HG02943 (cell line): ENCODE results near the gene ARL13A.
"Not testable (repeated sequence)": the region's sequence is repeated elsewhere in the genome, so short reads cannot be mapped to it uniquely, and the experiment has no call there.

Experiments used
- ATAC-seq: cut with Tn5 transposase; IDR thresholded peaks from one replicate; pipeline ENCODE4 v1.9.1; 2021; ENCODE audit warnings: mild to moderate bottlenecking, low read depth, moderate library complexity; ENCODE audit not compliant: unreplicated experiment

Gene ARL13A

DNA sequence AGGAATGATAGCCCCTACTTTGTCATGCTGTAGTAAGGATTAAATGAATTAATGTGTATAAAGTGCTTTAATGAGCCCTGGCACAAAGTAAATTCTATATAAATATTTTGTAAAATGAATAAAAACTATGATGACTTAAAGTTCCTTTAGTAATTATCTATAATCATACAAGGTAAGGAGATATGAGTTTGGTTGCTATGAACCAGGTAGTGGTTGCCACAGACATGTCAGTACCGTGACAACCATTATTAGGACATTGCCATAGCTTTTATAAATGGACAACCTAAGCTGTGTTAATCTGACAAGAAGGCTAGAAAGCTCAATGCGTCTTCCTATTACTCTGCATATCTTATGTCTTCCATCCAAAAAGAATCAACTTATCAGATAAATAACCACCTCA is at the start of gene ARL13A:
Gene ARL13A, plus strand, starts transcription at position 301 of the 400 bp plus-strand sequence. CDS start 3,982 bp downstream, outside the sequence.
- no peak for ATAC-seq

DNA sequence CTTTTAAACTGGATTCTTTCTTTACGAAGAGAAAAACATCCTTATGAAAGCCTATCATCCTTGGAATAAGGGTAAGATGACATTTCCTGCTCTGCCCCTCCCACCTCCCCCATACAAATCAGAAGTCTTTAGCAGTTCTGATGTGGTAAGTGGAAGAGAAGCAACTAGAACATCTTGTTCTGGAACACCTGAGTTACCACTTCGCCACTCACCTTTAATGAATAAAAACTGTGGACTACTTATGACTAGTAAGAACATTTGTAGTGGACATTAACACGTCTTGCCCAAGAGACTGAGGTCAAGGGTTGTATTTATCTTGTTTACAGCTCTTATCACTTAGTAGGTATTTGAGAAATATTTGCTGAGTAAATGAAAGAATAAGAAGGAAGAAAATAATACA is 45.1 kb upstream of the ARL13A start:
- ATAC-seq = no peak

DNA sequence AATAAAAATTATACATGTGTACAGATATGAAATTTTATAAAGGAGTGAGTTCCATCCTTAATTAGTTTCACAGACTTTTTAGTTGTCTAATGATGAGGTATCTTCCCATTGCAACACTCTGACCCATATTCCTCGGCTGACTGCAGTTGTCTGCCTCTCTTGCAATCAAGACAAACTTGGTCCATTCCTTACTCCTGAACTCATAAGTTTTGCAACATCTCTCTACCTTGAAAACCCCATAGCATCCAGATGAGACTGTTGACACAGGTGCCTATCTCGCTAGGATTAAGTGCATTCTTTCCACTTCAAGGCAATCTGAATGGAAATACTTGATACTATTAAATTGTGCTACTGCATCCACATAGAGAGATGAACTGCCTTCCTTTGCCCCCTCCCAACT is 43.1 kb upstream of the ARL13A start:
- ATAC-seq = no peak

DNA sequence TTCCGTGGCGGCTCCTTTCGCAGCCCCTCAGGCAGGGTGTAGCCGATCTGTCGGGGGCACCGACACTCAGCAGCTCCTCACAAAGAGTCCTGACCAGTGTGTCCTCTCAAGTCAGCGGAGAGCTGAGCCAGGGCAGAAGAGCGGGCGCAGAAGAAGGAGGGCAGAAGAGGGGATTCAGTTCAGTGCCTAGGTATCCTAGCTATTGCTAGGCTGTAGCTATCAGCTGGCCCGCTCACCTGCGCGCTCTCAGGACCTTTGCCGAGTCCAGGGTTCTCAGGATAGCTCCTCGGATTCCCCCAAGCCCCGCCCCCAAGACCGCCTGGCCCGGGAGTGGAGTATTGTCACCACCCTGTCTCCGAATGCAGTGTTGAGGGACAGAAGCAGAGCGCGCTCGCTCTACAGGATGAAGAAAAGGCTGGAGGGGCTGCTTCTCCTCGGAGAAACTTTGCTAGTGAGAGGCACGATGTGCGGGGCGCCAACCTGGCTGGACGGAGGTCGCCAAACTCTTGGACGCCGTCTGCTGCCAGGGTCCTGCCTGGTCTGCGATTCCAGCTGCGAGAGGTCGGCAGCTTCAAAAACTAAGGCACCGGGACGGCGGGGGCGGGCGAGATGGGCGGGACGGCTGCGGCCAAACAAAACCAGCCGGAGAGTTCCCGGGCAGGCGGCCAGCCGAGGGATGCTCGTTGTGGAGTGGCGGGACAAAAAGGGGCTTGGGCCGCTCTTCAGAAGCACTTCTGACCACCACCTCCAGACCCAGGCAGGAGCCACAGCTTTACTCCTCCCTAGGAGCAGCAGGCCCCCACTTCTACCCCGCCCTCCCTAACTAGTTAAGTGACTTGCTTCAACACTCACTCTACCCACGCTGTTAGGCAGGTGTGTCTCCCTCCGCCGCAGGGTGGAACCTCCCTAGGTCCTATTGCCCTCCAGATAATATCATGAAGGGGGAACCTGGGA is 40.6 kb upstream of the ARL13A start, which contains the start of gene XKRX:
Gene XKRX, minus strand, starts transcription at position 258 of the 954 bp plus-strand sequence. CDS start 613 bp downstream, outside the sequence.
- no peak for ATAC-seq

DNA sequence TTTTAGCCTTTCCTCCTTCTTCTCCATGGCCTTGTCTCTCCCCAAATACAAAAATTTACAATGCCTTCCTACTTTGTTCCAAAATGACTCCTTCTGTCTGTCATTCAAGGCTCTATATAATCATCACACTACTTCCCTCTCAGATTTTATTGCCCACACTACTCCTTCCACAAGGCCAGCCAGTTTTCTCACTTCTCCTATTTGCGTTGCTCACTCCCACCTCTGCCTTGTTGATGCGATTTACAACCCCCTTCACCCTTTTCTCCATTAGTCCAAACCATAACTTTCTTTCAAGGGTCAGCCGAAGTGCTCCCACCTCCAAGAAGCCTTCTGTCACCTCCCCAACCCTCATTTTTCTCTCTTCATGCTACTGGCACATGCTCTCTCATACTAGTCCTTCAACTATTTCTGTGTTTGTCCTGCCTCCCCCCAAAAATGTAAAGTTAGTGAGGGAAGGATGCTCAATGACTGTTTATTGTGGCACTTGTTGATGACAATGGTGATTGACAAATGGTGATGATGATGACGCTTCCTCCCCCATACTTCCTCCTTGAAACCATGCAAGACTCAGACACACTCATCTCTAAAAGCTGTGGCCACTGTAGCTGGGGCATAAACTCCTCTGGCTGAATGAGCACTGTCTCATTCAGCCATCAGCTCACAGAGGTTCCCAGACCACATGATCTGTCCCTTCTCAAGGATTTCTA is 38.1 kb upstream of the ARL13A start:
- ATAC-seq = peak; percentile 51

DNA sequence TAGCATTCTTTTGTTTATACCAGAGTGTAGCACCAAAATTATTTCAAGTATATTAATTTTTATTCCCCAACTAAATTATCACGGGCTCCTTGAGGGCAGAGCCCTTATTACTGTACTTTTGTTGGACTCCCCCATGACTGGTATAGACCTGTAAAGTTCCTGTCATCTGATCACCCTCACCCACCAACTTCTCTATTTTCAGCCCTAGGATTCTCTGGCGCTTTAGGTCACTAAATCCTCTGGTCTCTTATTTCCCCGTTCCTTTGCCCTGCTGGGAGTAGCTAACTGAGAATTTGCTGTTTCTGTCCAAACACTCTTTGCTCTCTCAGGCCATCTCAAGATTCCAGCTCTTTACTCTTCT is 37.6 kb upstream of the ARL13A start:
- no peak for ATAC-seq

DNA sequence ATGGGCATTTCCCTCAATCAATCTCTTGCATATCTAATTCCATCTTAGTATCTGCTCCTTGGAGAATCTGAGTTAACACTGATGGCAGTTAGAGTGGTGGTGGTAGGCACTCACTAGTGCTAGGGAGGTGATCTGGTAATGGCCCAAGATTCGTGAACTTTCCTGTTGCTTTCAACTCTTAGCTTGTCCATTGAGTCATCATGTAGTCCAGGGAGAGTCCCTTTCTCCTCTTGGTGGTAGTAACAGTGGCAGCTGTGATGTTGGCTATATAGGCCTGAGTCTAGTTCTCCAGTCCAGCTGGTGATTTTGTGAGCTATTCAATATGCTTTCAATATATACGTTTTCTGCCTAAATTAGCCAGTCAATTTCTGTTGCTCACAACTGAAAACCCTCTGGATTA is 33.7 kb upstream of the ARL13A start:
- no peak for ATAC-seq

DNA sequence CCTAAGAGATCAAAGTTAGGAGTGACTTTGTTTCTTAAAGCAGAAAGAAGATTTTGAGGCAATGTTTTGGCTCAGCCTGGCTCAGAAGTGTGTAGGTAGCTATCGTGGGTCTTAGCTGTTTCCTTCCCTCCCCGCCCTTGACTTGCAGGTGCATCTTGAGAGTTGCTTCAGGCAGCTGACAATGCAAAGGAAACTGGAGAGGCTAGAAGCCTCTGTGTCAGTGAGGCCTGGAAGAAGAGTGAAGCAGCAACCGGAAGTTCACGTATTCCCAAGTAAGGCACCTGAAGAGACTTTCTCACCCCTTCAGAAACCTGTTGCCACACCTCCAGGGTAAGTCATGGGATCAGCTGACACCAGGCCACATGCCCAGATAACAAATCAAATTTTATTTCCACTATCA is 30.2 kb upstream of the ARL13A start:
- ATAC-seq = no peak

DNA sequence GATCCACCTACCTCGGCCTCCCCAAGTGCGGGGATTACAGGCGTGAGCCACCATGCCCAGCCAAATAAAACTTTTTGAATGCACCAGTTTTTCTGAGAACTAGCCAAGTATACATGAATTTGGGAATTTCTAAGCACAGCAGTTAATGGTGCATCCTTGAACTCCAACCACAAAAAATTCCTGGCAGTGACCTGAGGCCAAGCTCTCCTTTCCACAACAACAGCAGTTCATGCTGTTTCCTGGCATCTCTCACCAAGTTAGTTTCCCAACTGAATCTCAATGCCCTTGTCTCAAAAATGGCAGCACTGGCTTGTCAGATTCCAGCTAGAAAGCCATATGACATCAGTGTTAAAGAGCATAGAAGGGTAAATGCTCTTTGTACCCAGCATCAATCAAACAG is 24.9 kb upstream of the ARL13A start:
- ATAC-seq = no peak

DNA sequence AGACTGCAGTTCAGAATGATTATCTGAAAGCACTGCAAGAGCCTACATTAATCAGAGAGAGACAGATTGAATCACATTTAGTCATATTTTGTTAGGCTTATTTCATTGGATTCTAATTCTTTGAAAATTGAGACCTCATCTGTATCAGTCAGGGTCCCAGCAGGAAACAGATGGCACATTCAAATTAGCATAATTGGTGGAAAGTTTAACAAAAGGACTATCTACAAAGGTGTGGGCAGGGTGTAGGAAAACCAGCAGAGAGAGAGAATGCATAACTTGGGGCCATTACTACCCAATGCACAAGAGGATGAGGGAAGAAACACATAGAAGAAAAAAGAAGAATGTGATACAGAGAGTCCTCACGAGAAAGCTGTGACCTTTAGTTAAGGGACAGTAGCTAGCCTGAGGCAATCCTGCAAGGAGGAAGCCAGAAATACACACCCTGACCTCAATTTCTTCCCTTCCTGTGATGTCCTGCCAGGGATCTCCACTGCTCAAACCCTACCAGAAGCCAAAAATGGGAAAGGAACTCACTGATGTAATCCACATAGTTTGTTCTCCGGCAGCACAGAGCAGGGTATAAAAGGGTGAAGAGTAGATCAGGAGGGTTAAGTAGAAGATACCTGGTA is 23.1 kb upstream of the ARL13A start:
- no peak for ATAC-seq

DNA sequence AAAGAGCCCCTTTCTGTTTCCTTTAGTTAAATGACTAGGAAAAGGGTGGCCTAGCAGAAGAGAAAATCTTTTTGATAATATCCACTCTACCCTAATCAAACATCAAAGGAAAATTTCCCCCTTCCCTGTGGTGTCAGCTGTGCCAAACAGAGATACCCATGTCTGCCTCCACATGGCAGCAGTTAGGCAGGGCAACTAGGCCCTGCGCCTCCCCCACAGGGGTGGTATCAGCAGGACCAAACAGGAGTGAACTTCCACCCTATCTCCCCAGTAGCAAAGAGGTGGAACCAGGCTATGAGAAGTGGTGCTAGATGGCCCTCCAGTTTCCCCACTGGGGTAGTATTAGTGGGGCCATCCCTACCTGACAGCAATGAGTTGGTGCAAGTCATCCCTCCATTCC is 21.0 kb upstream of the ARL13A start:
- no peak for ATAC-seq

DNA sequence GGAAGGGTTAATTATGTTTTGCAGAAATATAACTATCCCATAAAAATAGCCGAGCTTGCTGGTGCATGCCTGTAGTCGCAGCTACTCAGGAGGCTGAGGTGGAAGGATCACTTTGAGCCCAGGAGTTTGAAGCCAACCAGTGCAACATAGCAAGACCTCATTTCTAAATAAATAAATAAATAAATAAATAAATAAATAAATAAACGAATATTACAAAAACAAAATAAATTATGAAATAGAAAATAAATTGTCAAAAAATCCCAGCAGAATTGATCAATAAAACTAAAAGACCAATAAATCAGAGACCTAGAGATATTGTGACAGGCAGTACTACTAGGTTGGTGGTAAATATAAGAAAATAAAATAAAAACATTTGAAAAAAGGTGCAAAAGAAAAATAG is 6.7 kb upstream of the ARL13A start:
- no peak for ATAC-seq

DNA sequence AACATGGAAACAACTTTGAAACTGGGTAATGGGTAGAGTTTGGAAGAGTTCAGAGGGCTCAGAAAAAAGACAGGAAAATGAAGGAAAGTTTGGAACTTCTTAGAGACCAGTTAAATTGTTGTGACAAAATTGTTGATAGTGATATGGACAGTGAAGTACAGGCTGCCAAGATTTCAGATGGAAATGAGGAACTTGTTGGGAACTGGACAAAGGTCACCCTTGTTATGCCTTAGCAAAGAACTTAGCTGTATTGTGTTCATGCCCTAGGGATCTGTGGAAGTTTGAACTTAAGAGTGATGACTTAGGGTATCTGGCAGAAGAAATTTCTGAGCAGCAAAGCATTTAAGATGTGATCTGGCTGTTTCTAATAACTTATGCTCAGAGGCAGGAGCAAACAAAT is 5.1 kb upstream of the ARL13A start:
- no peak for ATAC-seq

DNA sequence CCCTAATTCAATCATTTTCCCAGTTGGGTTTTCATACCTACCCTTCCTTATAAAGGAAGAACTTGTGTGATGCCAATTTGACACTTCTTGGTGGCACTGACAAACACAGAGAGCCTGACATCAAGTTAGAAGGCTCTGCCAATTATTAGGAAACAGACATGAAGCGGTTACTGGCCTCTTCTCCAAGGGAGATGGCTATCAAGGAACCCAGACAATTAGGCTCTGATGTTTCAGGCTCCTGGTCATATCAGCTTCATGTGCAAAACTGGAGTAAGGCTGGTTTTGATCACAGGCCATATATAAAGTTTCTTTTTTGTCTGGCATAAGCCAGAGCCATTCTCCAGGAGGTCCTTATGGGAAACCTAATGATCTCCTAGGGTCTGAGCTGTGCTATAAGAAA is 428 bp downstream of the ARL13A start:
- ATAC-seq = no peak

DNA sequence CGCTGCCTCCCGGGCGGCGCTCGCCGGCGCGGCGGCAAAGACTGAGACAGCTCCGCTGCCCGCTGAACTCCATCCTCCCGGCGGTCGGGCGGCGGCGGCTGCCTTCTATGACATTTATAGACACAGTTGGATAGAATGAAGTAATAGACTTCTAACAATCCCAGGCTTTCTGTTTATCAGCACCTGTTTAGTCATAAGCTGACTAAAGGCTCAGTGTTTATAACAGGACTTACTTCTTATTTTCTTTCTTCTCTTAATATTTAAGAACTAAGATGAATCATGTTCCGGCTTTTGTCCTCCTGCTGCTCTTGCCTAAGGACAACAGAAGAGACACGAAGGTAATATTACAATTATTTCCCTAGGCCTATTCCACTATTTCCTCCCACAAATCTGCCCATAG is 3.9 kb downstream of the ARL13A start:
- no peak for ATAC-seq

DNA sequence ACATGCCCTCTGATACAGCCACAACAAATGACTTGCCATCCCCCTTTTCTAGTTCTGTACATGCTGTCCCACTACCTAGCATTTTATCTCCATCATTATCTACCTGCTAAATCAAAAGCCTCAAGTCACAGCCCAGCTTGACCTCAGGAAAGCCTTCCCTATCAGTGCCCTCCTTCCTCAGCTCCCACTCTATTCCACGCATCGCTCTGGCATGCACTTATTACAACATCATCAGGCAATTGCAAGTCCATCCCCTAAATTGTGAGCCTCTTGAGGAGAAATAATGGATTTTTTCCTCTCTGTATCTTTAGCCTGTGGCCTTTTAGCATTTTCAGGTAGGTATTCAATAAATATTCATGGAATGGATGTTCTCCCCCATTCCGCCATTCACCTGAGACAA is 5.7 kb downstream of the ARL13A start:
- no peak for ATAC-seq

DNA sequence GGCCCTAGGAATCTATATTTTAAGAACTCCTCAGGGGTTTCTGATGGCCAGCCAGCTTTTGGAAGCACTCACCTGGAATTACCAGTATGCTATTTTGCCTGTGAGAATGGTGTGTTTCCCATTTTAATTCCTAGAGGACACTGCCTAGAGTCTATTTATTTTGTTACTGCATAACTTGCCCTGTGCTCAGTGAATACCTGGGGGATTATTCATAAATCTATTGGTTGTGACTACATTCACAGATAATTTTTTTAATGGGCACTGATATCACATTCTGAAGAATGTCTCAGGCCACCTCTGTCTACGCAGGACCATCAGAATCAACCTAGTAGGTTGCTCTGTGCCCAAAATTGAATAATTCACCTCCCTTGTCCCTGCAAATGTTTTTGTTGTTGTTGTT is 6.7 kb downstream of the ARL13A start:
- ATAC-seq = no peak

DNA sequence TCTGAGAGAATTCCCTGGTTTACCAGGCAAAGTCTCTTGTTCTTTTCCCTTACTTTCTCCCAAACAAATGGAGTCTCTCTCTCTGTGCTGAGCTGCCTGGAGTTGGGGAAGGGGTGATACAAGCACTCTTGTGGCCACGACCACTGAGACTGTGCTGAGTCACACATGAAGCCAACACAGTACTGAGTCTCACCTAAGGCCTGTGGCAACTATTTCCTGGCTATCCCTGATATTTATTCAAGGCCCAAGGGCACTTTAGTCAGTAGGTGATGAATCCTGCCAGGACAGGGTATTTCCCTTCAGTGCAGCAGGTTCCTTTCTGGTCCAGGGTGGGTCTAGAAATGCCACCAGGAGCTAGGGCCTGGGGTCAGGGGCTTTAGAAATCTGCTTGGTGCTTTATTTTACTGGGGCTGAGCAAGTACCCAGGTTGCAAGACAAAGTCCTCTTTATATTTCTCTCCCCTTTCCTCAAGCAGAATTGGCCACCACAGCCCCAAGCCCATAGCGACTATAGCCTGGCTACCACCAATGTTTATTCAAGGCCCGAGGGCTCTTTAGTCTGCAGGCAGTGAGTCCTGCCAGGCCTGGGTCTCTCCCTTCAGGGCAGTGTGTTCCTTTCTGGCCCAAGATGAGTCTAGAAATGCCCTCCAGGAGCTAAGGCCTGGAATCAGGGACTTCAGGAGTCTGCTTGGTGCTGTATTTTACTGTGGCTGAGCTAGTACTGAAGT is 10.5 kb downstream of the ARL13A start:
- no peak for ATAC-seq

DNA sequence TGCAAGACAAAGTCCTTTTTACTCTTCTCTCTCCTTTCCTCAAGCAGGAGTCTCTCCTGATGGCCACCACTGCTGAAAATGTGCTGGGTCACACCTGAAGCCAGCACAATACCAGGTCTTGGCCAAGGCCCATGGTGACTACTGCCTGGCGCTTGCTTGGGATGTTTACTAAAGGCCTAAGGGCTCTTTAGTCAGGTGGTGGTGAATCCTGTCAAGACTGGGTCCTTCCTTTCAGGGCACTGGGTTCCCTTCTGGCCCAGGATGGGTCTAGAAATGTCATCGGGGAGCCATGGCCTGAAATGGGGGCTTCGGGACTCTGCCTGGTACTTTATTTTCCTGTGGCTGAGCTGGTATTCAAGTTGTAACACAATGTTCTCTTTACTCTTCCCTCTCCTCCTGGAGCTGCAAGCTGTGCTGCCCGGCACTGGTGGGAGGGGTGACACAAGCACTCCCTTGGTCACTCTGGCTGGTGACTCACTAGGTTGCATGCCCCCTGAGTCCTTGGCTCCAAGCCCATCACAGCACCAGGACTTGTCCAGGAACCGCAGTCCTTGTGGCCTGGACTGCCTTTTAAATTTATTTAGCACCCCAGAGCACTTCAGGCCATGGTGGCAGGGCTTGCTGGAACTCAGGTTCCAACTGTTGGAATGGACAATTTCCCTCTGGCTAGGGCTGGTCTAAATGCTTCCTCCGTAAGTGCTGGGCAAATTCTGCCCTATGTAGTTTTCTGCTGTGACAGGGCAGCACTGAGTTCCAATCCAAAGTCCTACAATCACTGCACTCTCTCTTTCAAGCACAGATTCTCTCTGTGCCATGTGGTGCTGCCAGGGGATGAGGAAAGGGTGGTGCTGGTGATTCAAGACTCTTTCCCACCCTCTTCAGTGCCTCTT is 11.3 kb downstream of the ARL13A start:
- ATAC-seq = no peak

DNA sequence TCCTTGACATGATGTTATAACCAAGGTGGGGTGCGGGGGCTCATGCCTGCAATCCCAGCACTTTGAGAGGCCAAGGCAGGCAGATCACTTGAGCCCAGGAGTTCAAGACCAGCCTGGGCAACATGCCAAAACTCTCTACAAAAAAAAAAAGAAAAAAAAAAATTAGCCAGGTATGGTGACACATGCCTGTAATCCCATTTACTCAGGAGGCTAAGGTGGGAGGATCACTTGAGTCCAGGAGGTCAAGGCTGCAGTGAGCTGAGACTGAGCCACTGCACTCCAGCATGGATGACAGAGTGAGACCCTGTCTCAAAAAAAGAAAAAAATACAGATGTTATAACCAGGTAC is 12.0 kb downstream of the ARL13A start:
- not testable (repeated sequence) for ATAC-seq
